Body of pancreas (tissue), 4 donors: ENCODE results near the gene DNAJC28.

Source experiments
- POLR2A ChIP-seq, 3 donors: fragments of 450-650 bp; IDR thresholded peaks; one replicate each; pipeline ENCODE4 v1.6.1; 2016; ENCODE audit warnings: antibody characterized with exemption in 3 of 3, mild to moderate bottlenecking in 2 of 3
- TF ChIP-seq, protein P1 (sequence below), 7 experiments: fragments of 450-650 bp in 4 of 7; fragments of 200-600 bp in 3 of 7; sonication (generic) in 3 of 7; IDR thresholded peaks; one replicate each; pipeline ENCODE4 v1.5.1; 2016 to 2019; ENCODE audit warnings: antibody characterized with exemption in 7 of 7

DNA sequence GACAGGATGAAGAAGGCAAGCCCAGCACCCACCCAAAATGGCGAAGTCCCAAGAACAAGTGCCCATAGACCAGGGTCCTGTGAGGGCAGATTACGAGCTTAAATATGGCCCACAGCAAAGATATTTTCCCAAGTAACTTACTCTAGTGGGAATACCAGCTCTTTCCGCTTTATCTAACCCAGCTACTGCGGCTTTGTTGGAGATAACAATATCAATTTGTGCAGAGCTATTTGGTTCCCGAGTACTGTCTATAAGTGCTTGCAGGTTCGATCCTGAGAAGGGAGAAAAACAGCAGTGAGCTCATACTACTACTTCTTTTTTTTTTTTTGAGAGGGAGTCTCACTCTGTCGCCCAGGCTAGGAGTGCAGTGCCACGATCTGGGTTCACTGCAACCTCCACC lies 14.3 kb upstream of the DNAJC28 start:
- TF ChIP-seq POLR2A (IDR thresholded peaks at IDR 0.05), result no peak
- TF ChIP-seq, protein P1, sequence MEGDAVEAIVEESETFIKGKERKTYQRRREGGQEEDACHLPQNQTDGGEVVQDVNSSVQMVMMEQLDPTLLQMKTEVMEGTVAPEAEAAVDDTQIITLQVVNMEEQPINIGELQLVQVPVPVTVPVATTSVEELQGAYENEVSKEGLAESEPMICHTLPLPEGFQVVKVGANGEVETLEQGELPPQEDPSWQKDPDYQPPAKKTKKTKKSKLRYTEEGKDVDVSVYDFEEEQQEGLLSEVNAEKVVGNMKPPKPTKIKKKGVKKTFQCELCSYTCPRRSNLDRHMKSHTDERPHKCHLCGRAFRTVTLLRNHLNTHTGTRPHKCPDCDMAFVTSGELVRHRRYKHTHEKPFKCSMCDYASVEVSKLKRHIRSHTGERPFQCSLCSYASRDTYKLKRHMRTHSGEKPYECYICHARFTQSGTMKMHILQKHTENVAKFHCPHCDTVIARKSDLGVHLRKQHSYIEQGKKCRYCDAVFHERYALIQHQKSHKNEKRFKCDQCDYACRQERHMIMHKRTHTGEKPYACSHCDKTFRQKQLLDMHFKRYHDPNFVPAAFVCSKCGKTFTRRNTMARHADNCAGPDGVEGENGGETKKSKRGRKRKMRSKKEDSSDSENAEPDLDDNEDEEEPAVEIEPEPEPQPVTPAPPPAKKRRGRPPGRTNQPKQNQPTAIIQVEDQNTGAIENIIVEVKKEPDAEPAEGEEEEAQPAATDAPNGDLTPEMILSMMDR (IDR thresholded peaks at IDR 0.05), result no peak
